ENCODE data around the gene PDE3A.

Gene PDE3A

GRCh38 chr12:20392339-20392738 is 24.0 kb downstream of the PDE3A start:
- no peaks in the 10 kb centered on the region for H3K4me1 ChIP-seq (ENCODE audit: low read length)
- no peaks in the 10 kb centered on the region for H3K9me3 ChIP-seq (replicated peaks; ENCODE audit: insufficient read depth, low read length)
- H4K20me1 ChIP-seq (ENCODE audit: insufficient read depth, low read length): no peaks in the 10 kb centered on the region
- H2AFZ ChIP-seq (ENCODE audit: low read length): no peak overlapping the region
- H3K9ac ChIP-seq (ENCODE audit: low read length): no peak overlapping the region
- no peak overlapping the region for H3K27ac ChIP-seq (ENCODE audit: low read length)
- H3K36me3 ChIP-seq (replicated peaks; ENCODE audit: insufficient read depth, low read length): no peaks in the 10 kb centered on the region
- H3K27me3 ChIP-seq (replicated peaks; ENCODE audit: insufficient read depth, low read length): no peaks in the 10 kb centered on the region
- DNase-seq: no peak
- no peaks in the 10 kb centered on the region for H3F3A ChIP-seq (ENCODE audit: insufficient read depth, low read length)
- no peak overlapping the region for H3K4me2 ChIP-seq (ENCODE audit: low read depth, low read length)
- TF ChIP-seq CTCF (IDR thresholded peaks at IDR 0.05; ENCODE audit: low read length): no peak
- TF ChIP-seq EZH2phosphoT487 (IDR thresholded peaks at IDR 0.05; ENCODE audit: low read length): no peak
- TF ChIP-seq EZH2 (optimal IDR thresholded peaks at IDR 0.05; ENCODE audit: low read depth, low read length): no peak
- H3K79me2 ChIP-seq (ENCODE audit: low read length): no peaks in the 10 kb centered on the region
- H3K4me3 ChIP-seq (ENCODE audit: low read length): no peak overlapping the region
- H3K9me2 ChIP-seq (replicated peaks; ENCODE audit: insufficient read depth, low read length): no peaks in the 10 kb centered on the region

GRCh38 chr12:20393707-20394106 is 25.4 kb downstream of the PDE3A start:
- Histone ChIP-seq H3K9me2 (replicated peaks; ENCODE audit: insufficient read depth, low read length) (no peaks in the 10 kb centered on the region), H3K9ac (ENCODE audit: low read length) (no peak overlapping the region), H3F3A (ENCODE audit: insufficient read depth, low read length) (no peaks in the 10 kb centered on the region), H3K4me2 (ENCODE audit: low read depth, low read length) (no peak overlapping the region), H4K20me1 (ENCODE audit: insufficient read depth, low read length) (no peaks in the 10 kb centered on the region), H2AFZ (ENCODE audit: low read length) (no peak overlapping the region), H3K9me3 (replicated peaks; ENCODE audit: insufficient read depth, low read length) (no peaks in the 10 kb centered on the region), H3K36me3 (replicated peaks; ENCODE audit: insufficient read depth, low read length) (no peaks in the 10 kb centered on the region), H3K27me3 (replicated peaks; ENCODE audit: insufficient read depth, low read length) (no peaks in the 10 kb centered on the region), H3K4me3 (ENCODE audit: low read length) (no peak overlapping the region), H3K79me2 (ENCODE audit: low read length) (no peaks in the 10 kb centered on the region), H3K4me1 (ENCODE audit: low read length) (no peaks in the 10 kb centered on the region), H3K27ac (ENCODE audit: low read length) (no peak overlapping the region)
- no peak for DNase-seq
- TF ChIP-seq EZH2 (optimal IDR thresholded peaks at IDR 0.05; ENCODE audit: low read depth, low read length) (no peak), CTCF (IDR thresholded peaks at IDR 0.05; ENCODE audit: low read length) (no peak), EZH2phosphoT487 (IDR thresholded peaks at IDR 0.05; ENCODE audit: low read length) (no peak)

GRCh38 chr12:20395791-20396550 is 27.6 kb downstream of the PDE3A start:
- Histone ChIP-seq H3F3A (ENCODE audit: insufficient read depth, low read length) (no peaks in the 10 kb centered on the region), H3K4me2 (ENCODE audit: low read depth, low read length) (no peak overlapping the region), H3K79me2 (ENCODE audit: low read length) (no peaks in the 10 kb centered on the region), H3K9me3 (replicated peaks; ENCODE audit: insufficient read depth, low read length) (no peaks in the 10 kb centered on the region), H3K27ac (ENCODE audit: low read length) (no peak overlapping the region), H3K9me2 (replicated peaks; ENCODE audit: insufficient read depth, low read length) (no peaks in the 10 kb centered on the region), H3K9ac (ENCODE audit: low read length) (no peak overlapping the region), H3K4me1 (ENCODE audit: low read length) (no peaks in the 10 kb centered on the region), H3K27me3 (replicated peaks; ENCODE audit: insufficient read depth, low read length) (no peaks in the 10 kb centered on the region), H4K20me1 (ENCODE audit: insufficient read depth, low read length) (no peaks in the 10 kb centered on the region), H3K36me3 (replicated peaks; ENCODE audit: insufficient read depth, low read length) (no peaks in the 10 kb centered on the region), H3K4me3 (ENCODE audit: low read length) (no peak overlapping the region), H2AFZ (ENCODE audit: low read length) (no peak overlapping the region)
- no peak for DNase-seq
- TF ChIP-seq EZH2 (optimal IDR thresholded peaks at IDR 0.05; ENCODE audit: low read depth, low read length) (no peak), CTCF (IDR thresholded peaks at IDR 0.05; ENCODE audit: low read length) (no peak), EZH2phosphoT487 (IDR thresholded peaks at IDR 0.05; ENCODE audit: low read length) (no peak)
